ENCODE results near the gene TMEM63A. TPM values are rescaled to one million over a fixed set of nuclear protein-coding genes. Genes with fewer than 3 reads are reported as not detected.
A peak's percentile ranks its signal among the peaks of the same experiment; 100 is the strongest.
"Not testable (repeated sequence)": the region's sequence is repeated elsewhere in the genome, so short reads cannot be mapped to it uniquely, and the experiment has no call there.

Gene TMEM63A
- total RNA-seq, 1 donor from 2014 or later = 95.7 TPM

- intact Hi-C loops (cut with DNase I) = no loop called here
- ATAC-seq (no peak), DNase-seq (ENCODE audit: low spot score) (no peak)
Measured at GRCh38 chr1:225888289-225888897, 6.2 kb upstream of the TMEM63A start.

- DNase-seq (ENCODE audit: low spot score); ATAC-seq; intact Hi-C loops (cut with DNase I): not testable (repeated sequence)
Measured at GRCh38 chr1:225887554-225888288, 5.5 kb upstream of the TMEM63A start.

GRCh38 chr1:225887030-225887314 is 4.8 kb upstream of the TMEM63A start:
- intact Hi-C loops (cut with DNase I) = no loop called here
- ATAC-seq = no peak
- DNase-seq (ENCODE audit: low spot score) = no peak

GRCh38 chr1:225886159-225887029 is 4.2 kb upstream of the TMEM63A start:
- DNase-seq (ENCODE audit: low spot score) = no peak
- intact Hi-C loops (cut with DNase I) = no loop called here
- ATAC-seq = no peak

GRCh38 chr1:225885336-225885735 is 3.2 kb upstream of the TMEM63A start:
- ATAC-seq (no peak), DNase-seq (ENCODE audit: low spot score) (no peak)
- intact Hi-C loops (cut with DNase I) = no loop called here

GRCh38 chr1:225883616-225884265 is 1.6 kb upstream of the TMEM63A start:
- no peak for ATAC-seq
- intact Hi-C loops (cut with DNase I) = no loop called here
- no peak for DNase-seq (ENCODE audit: low spot score)

- ATAC-seq (peak; percentile 53), DNase-seq (ENCODE audit: low spot score) (peak; percentile 77)
- intact Hi-C loops (cut with DNase I) = no loop called here
Measured at GRCh38 chr1:225882694-225883615, 775 bp upstream of the TMEM63A start.

GRCh38 chr1:225881081-225881958 is 860 bp downstream of the TMEM63A start:
- intact Hi-C loops (cut with DNase I) = no loop called here
- ATAC-seq = peak; percentile 65
- peak; percentile 77 for DNase-seq (ENCODE audit: low spot score)

- intact Hi-C loops (cut with DNase I) = no loop called here
Measured at GRCh38 chr1:225880636-225881035, 1.5 kb downstream of the TMEM63A start.

GRCh38 chr1:225880222-225880588 is 2.0 kb downstream of the TMEM63A start:
- ATAC-seq = no peak
- intact Hi-C loops (cut with DNase I) = no loop called here
- DNase-seq (ENCODE audit: low spot score) = no peak

More at GRCh38 chr1:225880636-225881035, 1.5 kb downstream of the TMEM63A start:
- DNase-seq (ENCODE audit: low spot score) (no peak), ATAC-seq (no peak)

- no peak for DNase-seq (ENCODE audit: low spot score)
- ATAC-seq = no peak
- intact Hi-C loops (cut with DNase I) = no loop called here
Measured at GRCh38 chr1:225879521-225880221, 2.5 kb downstream of the TMEM63A start.

- DNase-seq (ENCODE audit: low spot score) (no peak), ATAC-seq (no peak)
- intact Hi-C loops (cut with DNase I) = no loop called here
Measured at GRCh38 chr1:225878282-225878681, 3.9 kb downstream of the TMEM63A start.

GRCh38 chr1:225877580-225877979 is 4.6 kb downstream of the TMEM63A start:
- DNase-seq (ENCODE audit: low spot score) (peak; percentile 73), ATAC-seq (peak; percentile 4)
- intact Hi-C loops (cut with DNase I) = no loop called here

GRCh38 chr1:225876900-225877510 is 5.2 kb downstream of the TMEM63A start:
- DNase-seq (ENCODE audit: low spot score) (no peak), ATAC-seq (no peak)
- intact Hi-C loops (cut with DNase I) = no loop called here

GRCh38 chr1:225875044-225875815 is 7.0 kb downstream of the TMEM63A start:
- intact Hi-C loops (cut with DNase I) = no loop called here
- ATAC-seq (no peak), DNase-seq (ENCODE audit: low spot score) (no peak)

- intact Hi-C loops (cut with DNase I) = no loop called here
- no peak for DNase-seq (ENCODE audit: low spot score)
- no peak for ATAC-seq
Measured at GRCh38 chr1:225874431-225874830, 7.7 kb downstream of the TMEM63A start.
